Activated CD8-positive, alpha-beta memory T cell treated with anti-CD3 and anti-CD28 coated beads, Interleukin-2, amount 10 ng/mL, durations not matched to agents 7 days and 5 days (primary cell): ENCODE results near the gene HTRA3. TPM values are rescaled to one million over a fixed set of nuclear protein-coding genes. Genes with fewer than 3 reads are reported as not detected.
"Not testable (repeated sequence)": the region's sequence is repeated elsewhere in the genome, so short reads cannot be mapped to it uniquely, and the experiment has no call there.

Source experiments
- ATAC-seq: fragments of 150-1000 bp; cut with Tn5 transposase; one replicate; pipeline ENCODE4 v1.10.0; 2021; ENCODE audit warnings: moderate library complexity
- CTCF ChIA-PET: fragments of 350-600 bp; sonication (Branson Sonifier 250); formaldehyde crosslinking; loops from one replicate; lab custom pipeline; 2021; ENCODE audit warnings: antibody characterized with exemption; lab: Charles Lee
- DNase-seq: peaks from one replicate; pipeline ENCODE4 v3.0.0-alpha.2; 2020
- H3K27ac Mint-ChIP-seq: one replicate; pipeline ENCODE4 v1.8.0; 2021; ENCODE audit warnings: mild to moderate bottlenecking, mixed read lengths
- H3K27me3 Mint-ChIP-seq: one replicate; pipeline ENCODE4 v1.8.0; 2021; ENCODE audit warnings: mixed read lengths
- H3K36me3 Mint-ChIP-seq: one replicate; pipeline ENCODE4 v1.8.0; 2021; ENCODE audit warnings: mild to moderate bottlenecking, mixed read lengths
- H3K4me1 Mint-ChIP-seq: one replicate; pipeline ENCODE4 v1.8.0; 2021; ENCODE audit warnings: mixed read lengths
- H3K4me3 Mint-ChIP-seq: one replicate; pipeline ENCODE4 v1.8.0; 2021; ENCODE audit warnings: mild to moderate bottlenecking, moderate library complexity, mixed read lengths
- H3K9me3 Mint-ChIP-seq: one replicate; pipeline ENCODE4 v1.8.0; 2022; ENCODE audit warnings: low read depth, mixed read lengths
- total RNA-seq, 2 experiments: library from RNA; stranded (reverse); gene quantifications; one replicate each; pipeline ENCODE4 v1.2.3, GENCODE V29; 2021

HTRA3 gene
- total RNA-seq, 2 experiments from 2014 or later, result not detected

- H3K36me3 Mint-ChIP-seq, result no peaks in the 10 kb centered on the region
Observed at GRCh38 chr4:8338351-8338961, 68.9 kb downstream of the HTRA3 start.

GRCh38 chr4:8340781-8341241 is 71.3 kb downstream of the HTRA3 start:
- DNase-seq (no peak), ATAC-seq (no peak)
- H3K27me3 Mint-ChIP-seq, result peaks cover 9% of the 10 kb centered on the region
- H3K27ac Mint-ChIP-seq, result no peak overlapping the region
- no peaks in the 10 kb centered on the region for H3K4me1 Mint-ChIP-seq
- no peak overlapping the region for H3K4me3 Mint-ChIP-seq
- H3K9me3 Mint-ChIP-seq, result peaks cover 5% of the 10 kb centered on the region
- CTCF ChIA-PET, result no interaction called here
- no peaks in the 10 kb centered on the region for H3K36me3 Mint-ChIP-seq

More at GRCh38 chr4:8338351-8338961, 68.9 kb downstream of the HTRA3 start:
- DNase-seq (no peak), ATAC-seq (no peak)
- Mint-ChIP-seq H3K27ac (no peak overlapping the region), H3K27me3 (peaks cover 9% of the 10 kb centered on the region), H3K4me3 (no peak overlapping the region), H3K4me1 (no peaks in the 10 kb centered on the region), H3K9me3 (peaks cover 5% of the 10 kb centered on the region)
- CTCF ChIA-PET, result no interaction called here

GRCh38 chr4:8341281-8341680 is 71.7 kb downstream of the HTRA3 start:
- ATAC-seq, H3K4me3 Mint-ChIP-seq, CTCF ChIA-PET, DNase-seq, H3K36me3 Mint-ChIP-seq, H3K9me3 Mint-ChIP-seq, H3K4me1 Mint-ChIP-seq, H3K27ac Mint-ChIP-seq, H3K27me3 Mint-ChIP-seq: not testable (repeated sequence)

- Mint-ChIP-seq H3K4me1 (no peaks in the 10 kb centered on the region), H3K9me3 (no peaks in the 10 kb centered on the region), H3K4me3 (no peak overlapping the region), H3K27me3 (peaks cover 9% of the 10 kb centered on the region), H3K27ac (no peak overlapping the region), H3K36me3 (no peaks in the 10 kb centered on the region)
- DNase-seq (no peak), ATAC-seq (no peak)
- CTCF ChIA-PET, result no interaction called here
Observed at GRCh38 chr4:8341691-8342090, 72.1 kb downstream of the HTRA3 start.

- no peaks in the 10 kb centered on the region for H3K36me3 Mint-ChIP-seq
- no peak for ATAC-seq
- CTCF ChIA-PET, result no interaction called here
- H3K4me1 Mint-ChIP-seq, result no peaks in the 10 kb centered on the region
- no peak overlapping the region for H3K27ac Mint-ChIP-seq
- H3K27me3 Mint-ChIP-seq, result peaks cover 9% of the 10 kb centered on the region
- no peak for DNase-seq
- H3K4me3 Mint-ChIP-seq, result no peak overlapping the region
- no peaks in the 10 kb centered on the region for H3K9me3 Mint-ChIP-seq
Observed at GRCh38 chr4:8342651-8343261, 73.2 kb downstream of the HTRA3 start.

GRCh38 chr4:8343262-8343966 is 73.9 kb downstream of the HTRA3 start:
- no peak overlapping the region for H3K4me3 Mint-ChIP-seq
- ATAC-seq (no peak), DNase-seq (no peak)
- no peaks in the 10 kb centered on the region for H3K9me3 Mint-ChIP-seq
- no peak overlapping the region for H3K27ac Mint-ChIP-seq
- no peaks in the 10 kb centered on the region for H3K4me1 Mint-ChIP-seq
- no peaks in the 10 kb centered on the region for H3K36me3 Mint-ChIP-seq
- CTCF ChIA-PET, result no interaction called here
- H3K27me3 Mint-ChIP-seq, result peaks cover 6% of the 10 kb centered on the region

- no peak overlapping the region for H3K4me3 Mint-ChIP-seq
- no peaks in the 10 kb centered on the region for H3K4me1 Mint-ChIP-seq
- CTCF ChIA-PET, result no interaction called here
- ATAC-seq, result no peak
- no peaks in the 10 kb centered on the region for H3K36me3 Mint-ChIP-seq
- no peaks in the 10 kb centered on the region for H3K9me3 Mint-ChIP-seq
- H3K27me3 Mint-ChIP-seq, result peaks cover 6% of the 10 kb centered on the region
- H3K27ac Mint-ChIP-seq, result no peak overlapping the region
- no peak for DNase-seq
Observed at GRCh38 chr4:8343967-8344331, 74.4 kb downstream of the HTRA3 start.

GRCh38 chr4:8344377-8344776 is 74.8 kb downstream of the HTRA3 start:
- DNase-seq (no peak), ATAC-seq (no peak)
- Mint-ChIP-seq H3K27ac (no peak overlapping the region), H3K36me3 (no peaks in the 10 kb centered on the region), H3K4me1 (no peaks in the 10 kb centered on the region), H3K27me3 (peaks cover 2% of the 10 kb centered on the region), H3K4me3 (no peak overlapping the region), H3K9me3 (no peaks in the 10 kb centered on the region)
- CTCF ChIA-PET, result no interaction called here

GRCh38 chr4:8345053-8345945 is 75.7 kb downstream of the HTRA3 start:
- H3K27me3 Mint-ChIP-seq, result no peaks in the 10 kb centered on the region
- CTCF ChIA-PET, result no interaction called here
- no peaks in the 10 kb centered on the region for H3K4me1 Mint-ChIP-seq
- no peak overlapping the region for H3K4me3 Mint-ChIP-seq
- ATAC-seq (no peak), DNase-seq (no peak)
- no peaks in the 10 kb centered on the region for H3K9me3 Mint-ChIP-seq
- no peaks in the 10 kb centered on the region for H3K36me3 Mint-ChIP-seq
- no peak overlapping the region for H3K27ac Mint-ChIP-seq

- no peak for ATAC-seq
- no peak overlapping the region for H3K4me3 Mint-ChIP-seq
- H3K27ac Mint-ChIP-seq, result no peak overlapping the region
Observed at GRCh38 chr4:8345946-8346814, 76.6 kb downstream of the HTRA3 start.

GRCh38 chr4:8346838-8347605 is 77.5 kb downstream of the HTRA3 start:
- H3K4me3 Mint-ChIP-seq, result no peak overlapping the region
- no peak for ATAC-seq
- no peak overlapping the region for H3K27ac Mint-ChIP-seq
- DNase-seq, result no peak
- H3K4me1 Mint-ChIP-seq, result no peaks in the 10 kb centered on the region
- H3K9me3 Mint-ChIP-seq, result no peaks in the 10 kb centered on the region
- H3K27me3 Mint-ChIP-seq, result no peaks in the 10 kb centered on the region
- CTCF ChIA-PET, result no interaction called here
- no peaks in the 10 kb centered on the region for H3K36me3 Mint-ChIP-seq

More at GRCh38 chr4:8345946-8346814, 76.6 kb downstream of the HTRA3 start:
- H3K36me3 Mint-ChIP-seq, result no peaks in the 10 kb centered on the region
- no peaks in the 10 kb centered on the region for H3K27me3 Mint-ChIP-seq
- no peak for DNase-seq
- H3K4me1 Mint-ChIP-seq, result no peaks in the 10 kb centered on the region
- CTCF ChIA-PET, result no interaction called here
- no peaks in the 10 kb centered on the region for H3K9me3 Mint-ChIP-seq

- H3K36me3 Mint-ChIP-seq, result no peaks in the 10 kb centered on the region
- H3K9me3 Mint-ChIP-seq, result no peaks in the 10 kb centered on the region
- no peaks in the 10 kb centered on the region for H3K4me1 Mint-ChIP-seq
- CTCF ChIA-PET, result no interaction called here
- H3K27me3 Mint-ChIP-seq, result no peaks in the 10 kb centered on the region
- no peak overlapping the region for H3K4me3 Mint-ChIP-seq
- DNase-seq (no peak), ATAC-seq (no peak)
- no peak overlapping the region for H3K27ac Mint-ChIP-seq
Observed at GRCh38 chr4:8347660-8348059, 78.1 kb downstream of the HTRA3 start.
